ENCODE results near the gene UPK2.
A peak's percentile ranks its signal among the peaks of the same experiment; 100 is the strongest.

The UPK2 gene

GRCh38 chr11:118956094-118956846, at the start of gene UPK2:
UPK2 (plus strand) TSS chr11:118956298; CDS start chr11:118956351, 53 bp downstream.
- H3K27me3 Mint-ChIP-seq = no peaks in the 10 kb centered on the region
- no peaks in the 10 kb centered on the region for H3K9me3 Mint-ChIP-seq
- H3K4me1 Mint-ChIP-seq = peaks cover 13% of the 10 kb centered on the region
- ATAC-seq = peak; percentile 99
- H3K4me3 Mint-ChIP-seq = no peak within 1 kb of the TSS
- DNase-seq = peak; percentile 87 to 88
- peak within 1 kb of the TSS in 1 of 2 donors; percentile 28 for H3K27ac Mint-ChIP-seq

GRCh38 chr11:118907051-118908042, 48.8 kb upstream of the UPK2 start:
- Mint-ChIP-seq H3K4me1 (peaks cover 62% of the 10 kb centered on the region), H3K4me3 (peak overlapping the region; percentile 3 to 25), H3K9me3 (no peaks in the 10 kb centered on the region), H3K27ac (peak overlapping the region in 1 of 2 donors; percentile 50), H3K27me3 (no peaks in the 10 kb centered on the region)
- ATAC-seq (peak; percentile 80), DNase-seq (peak; percentile 90 to 91)

DNA sequence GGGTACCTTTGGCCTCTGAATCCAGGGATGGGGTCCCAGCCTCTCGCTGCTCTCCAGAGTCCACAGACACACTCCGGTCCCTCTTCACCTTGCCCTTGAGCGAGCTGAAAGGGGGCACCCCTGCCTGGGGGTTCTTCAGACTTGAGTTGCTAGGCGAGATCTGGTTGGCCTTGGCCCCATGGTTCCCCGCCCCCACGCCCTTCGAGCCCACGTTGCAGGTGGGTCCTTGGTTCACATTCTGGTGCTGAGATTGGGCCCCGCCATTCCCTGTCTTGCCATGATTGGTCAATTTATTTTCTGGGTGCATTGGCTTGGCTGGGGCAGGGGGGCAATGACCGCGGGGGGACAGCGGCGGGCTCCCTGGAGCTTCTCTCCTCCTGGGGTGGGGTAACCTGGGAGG, 47.8 kb upstream of the UPK2 start:
- no peak for DNase-seq
- peak overlapping the region in 1 of 2 donors; percentile 37 for H3K27ac Mint-ChIP-seq
- no peaks in the 10 kb centered on the region for H3K9me3 Mint-ChIP-seq
- H3K4me3 Mint-ChIP-seq = no peak overlapping the region
- ATAC-seq = no peak
- peaks cover 72% of the 10 kb centered on the region for H3K4me1 Mint-ChIP-seq
- H3K27me3 Mint-ChIP-seq = no peaks in the 10 kb centered on the region

DNA sequence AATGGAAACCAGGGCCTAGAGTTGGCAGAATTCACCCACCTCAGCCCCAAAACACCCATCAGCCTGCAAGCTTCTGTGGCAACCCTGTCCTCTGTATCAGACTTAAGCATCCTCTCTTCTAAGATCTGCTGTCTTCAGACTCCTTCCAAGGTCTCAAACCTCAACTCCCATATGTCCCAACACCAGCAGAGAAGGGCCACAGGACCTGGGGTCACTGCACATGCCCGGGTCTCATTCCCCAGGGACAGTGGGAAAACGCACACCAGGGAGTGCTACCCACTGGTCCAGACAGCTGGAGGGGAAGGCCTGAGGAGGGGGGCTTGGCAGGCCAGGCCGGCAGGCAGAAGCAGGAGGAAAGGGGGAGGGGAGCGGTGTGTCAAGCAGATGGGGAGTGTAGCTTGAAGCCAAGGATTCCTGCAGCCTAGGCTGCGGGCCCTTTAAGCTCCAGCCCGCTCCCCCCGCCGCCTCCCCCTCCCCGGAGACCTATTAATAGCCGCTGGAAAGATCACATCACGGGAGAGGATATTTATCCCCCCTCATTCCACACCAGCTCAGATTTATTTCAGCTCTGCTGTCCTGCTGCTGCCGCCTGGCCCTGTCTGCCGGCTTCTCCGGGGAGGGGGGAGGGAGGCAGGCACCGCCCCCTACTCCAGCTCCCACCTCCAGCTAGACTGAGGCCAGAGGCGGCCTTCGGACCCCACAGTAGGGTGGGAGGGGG, 47.0 kb upstream of the UPK2 start:
- H3K9me3 Mint-ChIP-seq = no peaks in the 10 kb centered on the region
- H3K27me3 Mint-ChIP-seq = no peaks in the 10 kb centered on the region
- peaks cover 80% of the 10 kb centered on the region for H3K4me1 Mint-ChIP-seq
- H3K27ac Mint-ChIP-seq = peak overlapping the region; percentile 13 to 81
- no peak for DNase-seq
- H3K4me3 Mint-ChIP-seq = peak overlapping the region; percentile 45 to 74
- ATAC-seq = no peak

GRCh38 chr11:118909619-118910308, 46.3 kb upstream of the UPK2 start:
- ATAC-seq = no peak
- H3K4me3 Mint-ChIP-seq = peak overlapping the region; percentile 44 to 74
- H3K27ac Mint-ChIP-seq = peak overlapping the region in 1 of 2 donors; percentile 81

DNA sequence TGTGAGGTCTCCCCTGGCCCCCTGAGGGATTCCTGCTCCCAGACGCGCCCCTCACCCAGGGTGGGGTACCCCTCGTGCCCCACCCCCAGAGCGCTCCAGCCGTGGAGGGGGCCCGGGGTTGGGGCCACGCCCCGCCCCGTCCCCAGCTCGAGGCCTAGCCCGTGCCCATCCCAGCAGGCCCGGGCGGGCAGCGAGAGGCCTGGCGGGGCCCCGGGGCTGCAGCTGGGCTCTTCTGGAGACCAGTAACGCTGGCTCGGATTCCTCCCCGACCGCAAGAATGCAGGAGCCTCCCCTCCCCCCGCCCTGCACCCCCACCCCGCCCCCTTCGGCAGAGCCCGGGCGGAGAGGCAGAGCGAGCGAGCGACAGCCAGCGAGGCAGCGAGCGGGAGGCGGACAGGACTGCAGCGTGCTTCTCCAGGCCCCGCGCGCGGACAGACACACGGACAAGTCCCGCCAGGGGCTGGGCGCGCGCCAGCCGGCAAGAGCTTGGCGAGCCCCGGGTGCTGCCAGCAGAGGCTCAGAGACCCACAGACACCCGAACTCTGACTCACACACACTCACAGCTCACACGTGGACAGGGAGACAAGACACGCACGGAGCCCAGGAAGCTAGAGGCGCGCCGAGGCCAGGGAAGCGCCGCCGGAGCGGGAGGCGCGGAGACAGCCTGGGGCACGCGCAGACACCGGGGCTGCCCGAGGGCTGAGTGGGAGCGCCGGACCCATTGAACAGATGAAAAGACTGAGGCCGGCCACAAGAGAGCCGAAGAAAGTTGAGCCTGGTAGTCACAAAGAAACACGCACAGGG, 45.6 kb upstream of the UPK2 start:
- ATAC-seq = no peak
- Mint-ChIP-seq H3K9me3 (no peaks in the 10 kb centered on the region), H3K27ac (peak overlapping the region; percentile 78 to 98), H3K4me3 (peak overlapping the region; percentile 84 to 97), H3K27me3 (no peaks in the 10 kb centered on the region), H3K4me1 (peaks cover 94% of the 10 kb centered on the region)
- peak in 1 of 2 donors; percentile 38 for DNase-seq

More at GRCh38 chr11:118909619-118910308, 46.3 kb upstream of the UPK2 start:
- Mint-ChIP-seq H3K27me3 (no peaks in the 10 kb centered on the region), H3K9me3 (no peaks in the 10 kb centered on the region), H3K4me1 (peaks cover 87% of the 10 kb centered on the region)
- DNase-seq = no peak

DNA sequence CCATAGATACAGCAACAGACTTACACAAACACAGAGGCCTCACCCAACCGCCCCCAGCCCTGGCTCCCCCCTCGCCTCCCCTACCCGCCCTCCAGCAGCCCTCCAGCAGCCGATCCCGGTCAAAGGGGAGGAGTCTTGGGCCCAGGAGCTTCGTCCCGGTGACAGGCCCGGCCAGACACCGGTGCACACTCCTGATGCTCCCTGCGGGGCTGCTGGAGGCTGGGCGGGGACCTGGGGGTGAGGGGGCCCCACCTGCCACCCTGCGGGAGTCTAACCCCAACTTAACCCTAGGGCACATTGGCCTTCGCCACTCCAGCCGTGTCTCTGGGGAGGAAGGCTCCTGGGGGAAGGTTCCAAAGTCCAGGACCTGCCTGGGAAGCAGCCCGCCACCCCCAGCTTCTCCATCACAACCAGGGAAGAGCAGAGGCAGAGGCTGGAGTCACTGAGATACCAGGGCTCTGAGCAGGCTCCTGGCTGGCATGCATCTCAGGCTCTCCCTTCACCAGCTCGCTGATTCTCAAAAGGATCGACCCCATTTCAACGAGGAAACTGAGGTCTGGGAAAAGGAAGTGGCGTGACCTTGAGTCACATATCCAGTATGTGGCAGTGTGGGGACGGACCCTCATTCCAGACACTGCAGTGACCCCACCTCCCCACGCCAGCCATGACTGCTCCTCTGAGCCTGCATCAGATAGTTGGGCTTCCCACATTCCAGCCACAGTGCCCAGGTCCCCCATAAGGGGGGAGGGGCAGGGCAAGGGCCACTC, 44.8 kb upstream of the UPK2 start:
- DNase-seq (peak in 1 of 2 donors; percentile 36), ATAC-seq (no peak)
- Mint-ChIP-seq H3K9me3 (no peaks in the 10 kb centered on the region), H3K4me3 (peak overlapping the region; percentile 84 to 97), H3K27ac (peak overlapping the region; percentile 64 to 98), H3K4me1 (peaks cover 97% of the 10 kb centered on the region), H3K27me3 (no peaks in the 10 kb centered on the region)

GRCh38 chr11:118911880-118912741, 44.0 kb upstream of the UPK2 start:
- H3K27ac Mint-ChIP-seq = peak overlapping the region; percentile 64 to 86
- DNase-seq (peak; percentile 65 to 79), ATAC-seq (peak; percentile 41)
- H3K4me1 Mint-ChIP-seq = peaks cover 97% of the 10 kb centered on the region
- peak overlapping the region; percentile 84 to 97 for H3K4me3 Mint-ChIP-seq
- H3K9me3 Mint-ChIP-seq = no peaks in the 10 kb centered on the region
- H3K27me3 Mint-ChIP-seq = no peaks in the 10 kb centered on the region

GRCh38 chr11:118912742-118913410, 43.2 kb upstream of the UPK2 start:
- peak; percentile 41 for ATAC-seq
- Mint-ChIP-seq H3K27me3 (no peaks in the 10 kb centered on the region), H3K9me3 (no peaks in the 10 kb centered on the region), H3K27ac (peak overlapping the region; percentile 67 to 86), H3K4me3 (peak overlapping the region; percentile 84 to 97), H3K4me1 (peaks cover 97% of the 10 kb centered on the region)
- DNase-seq = peak; percentile 33 to 59

DNA sequence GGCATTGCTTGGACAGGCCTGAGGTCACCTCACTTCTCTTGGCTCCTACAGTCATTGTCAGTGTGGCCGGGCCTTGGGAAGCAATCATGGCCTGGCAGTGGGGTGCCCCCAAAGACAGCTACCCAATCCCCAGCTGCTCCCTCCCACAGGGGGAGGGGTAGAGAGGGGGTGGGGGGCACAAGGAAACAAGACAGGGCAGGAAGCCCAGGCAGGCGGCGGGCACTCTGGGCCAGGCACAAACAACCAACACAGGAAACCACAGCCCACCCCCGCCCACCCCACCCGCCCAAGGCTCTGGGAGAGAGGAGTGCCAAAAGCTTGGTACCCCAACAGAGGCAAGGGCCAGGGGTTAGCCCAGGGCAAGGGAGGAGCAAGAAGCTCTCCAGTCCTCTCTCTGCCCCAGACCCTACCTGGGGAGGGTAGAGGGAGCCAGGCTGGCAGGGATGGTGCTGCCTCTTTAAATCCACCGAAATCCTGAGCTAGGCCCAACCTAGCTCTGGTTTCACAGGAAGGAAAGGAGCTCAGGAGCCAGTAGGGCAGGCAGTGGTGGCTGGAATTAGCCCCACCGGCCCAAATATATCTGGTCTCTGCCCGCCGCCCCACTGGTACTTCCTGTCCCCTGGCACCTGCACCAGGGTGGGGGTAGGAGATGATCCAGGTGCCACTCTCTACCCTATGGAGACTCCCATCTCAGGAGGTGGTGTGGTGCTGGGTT, 42.5 kb upstream of the UPK2 start:
- no peaks in the 10 kb centered on the region for H3K9me3 Mint-ChIP-seq
- DNase-seq = peak in 1 of 2 donors; percentile 58
- peaks cover 97% of the 10 kb centered on the region for H3K4me1 Mint-ChIP-seq
- peak overlapping the region; percentile 72 to 86 for H3K27ac Mint-ChIP-seq
- H3K27me3 Mint-ChIP-seq = no peaks in the 10 kb centered on the region
- peak; percentile 5 for ATAC-seq
- H3K4me3 Mint-ChIP-seq = peak overlapping the region; percentile 84 to 97

DNA sequence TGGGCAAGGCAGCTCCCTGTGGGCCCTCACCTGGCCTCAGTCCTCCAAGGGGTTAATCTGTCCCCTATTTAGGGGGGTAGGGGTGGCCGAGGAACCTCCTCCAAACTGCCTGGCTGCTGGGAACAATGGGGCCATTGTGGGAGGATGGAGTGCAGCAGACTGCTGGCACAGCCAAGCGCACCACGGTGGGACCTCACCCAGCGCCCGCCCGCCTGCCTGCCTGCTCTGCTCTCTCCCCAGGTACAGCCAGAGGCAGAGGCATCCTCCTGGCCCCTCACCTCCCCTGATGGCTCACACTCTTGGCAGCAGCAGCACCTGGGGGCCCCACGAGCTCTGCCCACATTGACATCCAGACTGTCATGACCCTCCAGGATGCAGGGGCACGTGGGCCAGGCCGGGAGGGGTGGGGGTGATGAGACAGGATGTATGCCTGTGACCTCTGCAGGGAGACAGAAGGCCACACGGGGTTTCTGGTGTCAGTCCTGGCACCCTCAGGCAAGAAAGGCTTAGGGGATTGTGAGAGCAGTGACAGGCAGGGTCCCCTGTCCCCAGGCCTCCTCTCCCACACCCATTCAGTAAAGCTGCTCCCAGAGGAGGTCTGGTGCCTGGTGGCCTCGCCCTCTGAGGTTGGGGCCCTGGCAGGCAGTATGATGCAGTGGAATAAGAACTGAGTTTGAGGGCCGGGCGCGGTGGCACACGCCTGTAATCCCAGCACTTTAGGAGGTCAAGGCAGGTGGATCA, 41.8 kb upstream of the UPK2 start:
- Mint-ChIP-seq H3K4me1 (peaks cover 97% of the 10 kb centered on the region), H3K4me3 (peak overlapping the region; percentile 84 to 97), H3K27me3 (no peaks in the 10 kb centered on the region), H3K27ac (peak overlapping the region; percentile 94 to 97), H3K9me3 (no peaks in the 10 kb centered on the region)
- ATAC-seq (peak; percentile 64), DNase-seq (peak; percentile 60 to 88)

Data from stimulated activated naive CD8-positive, alpha-beta T cell treated with anti-CD3 and anti-CD28 coated beads, Interleukin-15, amount 100 ng/mL, for 72 hours (primary cell).